HUES48 (cell line): Measurements from ENCODE around the gene FUZ.

Experiments used
- H3K27ac ChIP-seq: one replicate; pipeline ENCODE4 v1.7.0; 2013; ENCODE audit warnings: low read depth, low read length, inconsistent platforms
- H3K27me3 ChIP-seq: 2 replicates; pipeline ENCODE4 v1.6.1; 2013; ENCODE audit warnings: mild to moderate bottlenecking, low read length; ENCODE audit not compliant: control insufficient read depth, insufficient read depth
- H3K36me3 ChIP-seq: 2 replicates; pipeline ENCODE4 v1.6.1; 2013; ENCODE audit warnings: low read length; ENCODE audit not compliant: control insufficient read depth, insufficient read depth
- H3K4me1 ChIP-seq: 2 replicates; pipeline ENCODE4 v1.6.1; 2013; ENCODE audit warnings: mild to moderate bottlenecking, low read length; ENCODE audit not compliant: control insufficient read depth, insufficient read depth
- H3K4me3 ChIP-seq: 2 replicates; pipeline ENCODE4 v1.5.1; 2013; ENCODE audit warnings: mild to moderate bottlenecking, low read depth, low read length
- H3K9ac ChIP-seq: 2 replicates; pipeline ENCODE4 v1.6.1; 2013; ENCODE audit warnings: mild to moderate bottlenecking, low read depth, low read length, moderate library complexity
- H3K9me3 ChIP-seq: 2 replicates; pipeline ENCODE4 v1.6.1; 2013; ENCODE audit warnings: low read length; ENCODE audit not compliant: control insufficient read depth, insufficient read depth

Gene FUZ

GRCh38 chr19:49812997-49813861 lies at the start of gene FUZ:
Gene FUZ, minus strand, starts transcription at chr19:49813292. Its CDS starts 186 bp downstream, at chr19:49813106.
- Histone ChIP-seq H3K36me3 (no peaks in the 10 kb centered on the region), H3K27me3 (no peaks in the 10 kb centered on the region), H3K4me3 (peak within 1 kb of the TSS; percentile 74), H3K27ac (peak within 1 kb of the TSS; percentile 97), H3K4me1 (peaks cover 12% of the 10 kb centered on the region), H3K9ac (peak within 1 kb of the TSS; percentile 74), H3K9me3 (no peaks in the 10 kb centered on the region)

GRCh38 chr19:49862391-49863253 lies 49.5 kb upstream of the FUZ start:
- Histone ChIP-seq H3K27ac (no peak overlapping the region), H3K27me3 (no peaks in the 10 kb centered on the region), H3K36me3 (peaks cover 67% of the 10 kb centered on the region), H3K9ac (no peak overlapping the region), H3K9me3 (no peaks in the 10 kb centered on the region), H3K4me1 (peaks cover 14% of the 10 kb centered on the region), H3K4me3 (no peak overlapping the region)

GRCh38 chr19:49861541-49862378 lies 48.7 kb upstream of the FUZ start:
- Histone ChIP-seq H3K36me3 (peaks cover 76% of the 10 kb centered on the region), H3K27ac (no peak overlapping the region), H3K4me1 (peaks cover 14% of the 10 kb centered on the region), H3K27me3 (no peaks in the 10 kb centered on the region), H3K9ac (no peak overlapping the region), H3K4me3 (no peak overlapping the region), H3K9me3 (no peaks in the 10 kb centered on the region)

- Histone ChIP-seq H3K27ac (peak overlapping the region; percentile 28), H3K4me1 (peaks cover 9% of the 10 kb centered on the region), H3K27me3 (no peaks in the 10 kb centered on the region), H3K9ac (no peak overlapping the region), H3K4me3 (no peak overlapping the region), H3K9me3 (no peaks in the 10 kb centered on the region), H3K36me3 (peaks cover 83% of the 10 kb centered on the region)
Measured at GRCh38 chr19:49861107-49861506, 48.0 kb upstream of the FUZ start.

GRCh38 chr19:49860336-49861102 lies 47.4 kb upstream of the FUZ start:
- Histone ChIP-seq H3K27me3 (no peaks in the 10 kb centered on the region), H3K9me3 (no peaks in the 10 kb centered on the region), H3K4me3 (no peak overlapping the region), H3K27ac (peak overlapping the region; percentile 28), H3K4me1 (peaks cover 5% of the 10 kb centered on the region), H3K36me3 (peaks cover 88% of the 10 kb centered on the region), H3K9ac (no peak overlapping the region)

- H3K27ac ChIP-seq, result peak overlapping the region; percentile 28
- H3K9ac ChIP-seq, result no peak overlapping the region
Measured at GRCh38 chr19:49859682-49860335, 46.7 kb upstream of the FUZ start.

GRCh38 chr19:49858088-49858985 lies 45.2 kb upstream of the FUZ start:
- no peak overlapping the region for H3K4me3 ChIP-seq
- no peak overlapping the region for H3K9ac ChIP-seq
- H3K27me3 ChIP-seq, result no peaks in the 10 kb centered on the region
- H3K36me3 ChIP-seq, result peaks cover 88% of the 10 kb centered on the region
- peaks cover 5% of the 10 kb centered on the region; the same call in 1 of the 2 replicates for H3K4me1 ChIP-seq
- no peaks in the 10 kb centered on the region for H3K9me3 ChIP-seq
- H3K27ac ChIP-seq, result peak overlapping the region; percentile 28

More at GRCh38 chr19:49859682-49860335, 46.7 kb upstream of the FUZ start:
- Histone ChIP-seq H3K9me3 (no peaks in the 10 kb centered on the region), H3K27me3 (no peaks in the 10 kb centered on the region), H3K36me3 (peaks cover 91% of the 10 kb centered on the region), H3K4me1 (peaks cover 5% of the 10 kb centered on the region; the same call in 1 of the 2 replicates), H3K4me3 (no peak overlapping the region)

GRCh38 chr19:49857838-49858087 lies 44.7 kb upstream of the FUZ start:
- Histone ChIP-seq H3K27me3 (no peaks in the 10 kb centered on the region), H3K4me1 (peaks cover 8% of the 10 kb centered on the region), H3K36me3 (peaks cover 85% of the 10 kb centered on the region), H3K4me3 (no peak overlapping the region), H3K27ac (peak overlapping the region; percentile 28), H3K9ac (no peak overlapping the region), H3K9me3 (no peaks in the 10 kb centered on the region)

GRCh38 chr19:49857061-49857837 lies 44.2 kb upstream of the FUZ start:
- Histone ChIP-seq H3K27ac (peak overlapping the region; percentile 28), H3K9ac (no peak overlapping the region), H3K4me3 (no peak overlapping the region), H3K4me1 (peaks cover 13% of the 10 kb centered on the region), H3K27me3 (no peaks in the 10 kb centered on the region), H3K36me3 (peaks cover 86% of the 10 kb centered on the region), H3K9me3 (no peaks in the 10 kb centered on the region)
